HepG2 (cell line): ENCODE results near the gene DOCK4. TPM values are rescaled to one million over a fixed set of nuclear protein-coding genes. Genes with fewer than 3 reads are reported as not detected.

Source experiments
- ATAC-seq: fragments of 200-7000 bp; cut with Tn5 transposase; 3 replicates; pipeline ENCODE4 v1.9.1; 2020; ENCODE audit warnings: mild to moderate bottlenecking, moderate library complexity
- BruUV-seq: library from RNA; stranded (reverse); fragments of 400-500 nt; replicated peaks from 2 replicates; lab custom pipeline; 2021; lab: Mats Ljungman, UMichigan
- CTCF ChIA-PET: fragments of 300-600 bp; formaldehyde crosslinking; extraction: SDS; loops from one replicate; lab custom pipeline; 2021; ENCODE audit warnings: low total read pairs, inconsistent platforms, low intra/inter-chr PET ratio; lab: Yijun Ruan, JAX
- POLR2A ChIA-PET: fragments of 350-600 bp; sonication (Branson Sonifier 250); formaldehyde crosslinking; loops from one replicate; lab custom pipeline; 2020; ENCODE audit warnings: antibody characterized with exemption, inconsistent platforms; lab: Yijun Ruan, JAX
- DNase-seq: peaks from one replicate; pipeline ENCODE4 v3.0.0-alpha.2; 2015; ENCODE audit warnings: low spot score
- FAIRE-seq: peaks from 3 replicates; lab custom pipeline; 2011; peaks lifted over from hg19 to GRCh38; lab: Jason Lieb, UNC
- H2AFZ ChIP-seq: one replicate; pipeline ENCODE4 v1.6.1; 2011; ENCODE audit warnings: low read length, inconsistent platforms
- H3K27ac ChIP-seq: fragments of 300-600 bp; 3 replicates; pipeline ENCODE4 v1.8.0; 2011; ENCODE audit warnings: mixed run types, mild to moderate bottlenecking, mixed read lengths, low read length, inconsistent platforms; ENCODE audit not compliant: insufficient read depth; ENCODE audit errors: extremely low read length
- H3K27me3 ChIP-seq, 2 experiments: fragments of 200-600 bp in 1 of 2; 2 replicates in 1 of 2; 3 replicates in 1 of 2; pipeline versions ENCODE4 v1.6.0 to v1.8.0; 2011; ENCODE audit warnings: low read length in 2 of 2, mild to moderate bottlenecking in 2 of 2, moderate library complexity in 2 of 2, inconsistent platforms in 1 of 2; ENCODE audit not compliant: insufficient read depth in 2 of 2, control insufficient read depth in 1 of 2
- H3K36me3 ChIP-seq, 2 experiments: fragments of 200-600 bp in 1 of 2; replicated peaks in 1 of 2; 2 replicates in 1 of 2; 3 replicates in 1 of 2; pipeline versions ENCODE4 v1.5.1 to v1.8.0; 2011; ENCODE audit warnings: low read length in 2 of 2, inconsistent platforms in 1 of 2; ENCODE audit not compliant: insufficient read depth in 2 of 2, control insufficient read depth in 1 of 2
- H3K4me1 ChIP-seq: 2 replicates; pipeline ENCODE4 v1.5.1; 2012; ENCODE audit warnings: low read length, inconsistent platforms; ENCODE audit not compliant: insufficient read depth
- H3K4me2 ChIP-seq: 2 replicates; pipeline ENCODE4 v1.6.0; 2011; ENCODE audit warnings: low read depth, low read length, inconsistent platforms
- H3K4me3 ChIP-seq, 3 experiments: fragments of 200-600 bp in 1 of 3; sonication (generic), shearing (Covaris generic) in 1 of 3; replicated peaks in 1 of 3; 2 replicates each; pipeline ENCODE4 v1.5.1; 2011 to 2016; ENCODE audit warnings: low read length in 3 of 3, inconsistent platforms in 2 of 3, low read depth in 2 of 3, mild to moderate bottlenecking in 2 of 3, control low read depth in 1 of 3, mixed read lengths in 1 of 3; ENCODE audit not compliant: insufficient read depth in 1 of 3
- H3K79me2 ChIP-seq: one replicate; pipeline ENCODE4 v1.6.1; 2011; ENCODE audit warnings: low read length, inconsistent platforms; ENCODE audit not compliant: insufficient read depth
- H3K9ac ChIP-seq: 2 replicates; pipeline ENCODE4 v1.6.0; 2011; ENCODE audit warnings: mild to moderate bottlenecking, low read depth, low read length, inconsistent platforms; ENCODE audit not compliant: insufficient read depth
- H3K9me3 ChIP-seq: 2 replicates; pipeline ENCODE4 v1.5.1; 2012; ENCODE audit warnings: mild to moderate bottlenecking, low read length
- H4K20me1 ChIP-seq: 2 replicates; pipeline ENCODE4 v1.6.0; 2011; ENCODE audit warnings: inconsistent platforms, mild to moderate bottlenecking, low read length, moderate library complexity; ENCODE audit not compliant: insufficient read depth
- AGO1 ChIP-seq: fragments of 200-400 bp; formaldehyde crosslinking; IDR thresholded peaks from 2 replicates; pipeline ENCODE4 v1.6.1; 2017; ENCODE audit warnings: mild to moderate bottlenecking, low read depth, low read length, moderate library complexity; ENCODE audit not compliant: poor library complexity, severe bottlenecking
- ATAD3A ChIP-seq: sonication (generic); formaldehyde crosslinking; IDR thresholded peaks from 2 replicates; pipeline ENCODE4 v1.4.0; 2020; ENCODE audit warnings: missing genetic modification reagents
- CREB3 ChIP-seq: sonication (generic); formaldehyde crosslinking; IDR thresholded peaks from 2 replicates; pipeline ENCODE4 v1.5.0; 2020; ENCODE audit warnings: missing genetic modification reagents
- CREM ChIP-seq, 2 experiments: sonication (generic) in 1 of 2; formaldehyde crosslinking in 1 of 2; IDR thresholded peaks; 2 replicates each; pipeline versions ENCODE4 v1.4.0 to v1.6.1; 2016 to 2020; ENCODE audit warnings: antibody characterized with exemption in 1 of 2, mild to moderate bottlenecking in 1 of 2, missing genetic modification reagents in 1 of 2
- FOXA1 ChIP-seq, 2 experiments: fragments of 450-650 bp in 1 of 2; sonication (generic) in 1 of 2; formaldehyde crosslinking in 1 of 2; IDR thresholded peaks; 2 replicates each; pipeline versions ENCODE4 v1.4.0 to v1.6.1; 2016 to 2020; ENCODE audit warnings: missing genetic modification reagents in 1 of 2
- HNF4G ChIP-seq, 2 experiments: sonication (generic) in 1 of 2; formaldehyde crosslinking in 1 of 2; IDR thresholded peaks; 2 replicates each; pipeline versions ENCODE4 v1.4.0 to v1.6.1; 2011 to 2020; ENCODE audit warnings: borderline replicate concordance in 2 of 2, low read depth in 2 of 2, mild to moderate bottlenecking in 2 of 2, low read length in 1 of 2, missing genetic modification reagents in 1 of 2, moderate library complexity in 1 of 2
- KDM5A ChIP-seq: fragments of 200-600 bp; sonication (generic); IDR thresholded peaks from 2 replicates; pipeline ENCODE4 v1.7.0; 2018; ENCODE audit warnings: antibody characterized with exemption, mild to moderate bottlenecking, low read length, borderline replicate concordance
- NFYC ChIP-seq: IDR thresholded peaks from 2 replicates; pipeline ENCODE4 v1.6.1; 2016; ENCODE audit warnings: missing genetic modification reagents, missing compliant biosample characterization
- NPAS2 ChIP-seq: sonication (generic); formaldehyde crosslinking; IDR thresholded peaks from 2 replicates; pipeline ENCODE4 v1.8.0; 2022; ENCODE audit warnings: mild to moderate bottlenecking, missing genetic modification reagents, borderline replicate concordance
- PHF5A ChIP-seq: IDR thresholded peaks from one replicate; pipeline ENCODE4 v1.6.1; 2018; ENCODE audit warnings: low read depth, missing genetic modification reagents; ENCODE audit not compliant: unreplicated experiment
- RFX1 ChIP-seq: fragments of 450-650 bp; IDR thresholded peaks from 2 replicates; pipeline ENCODE4 v1.6.1; 2017
- SAFB2 ChIP-seq: sonication (generic); formaldehyde crosslinking; IDR thresholded peaks from 2 replicates; pipeline ENCODE4 v1.5.1; 2020; ENCODE audit warnings: missing genetic modification reagents, low read depth, mild to moderate bottlenecking, borderline replicate concordance
- SUZ12 ChIP-seq: fragments of 150-350 bp; IDR thresholded peaks from 2 replicates; pipeline ENCODE4 v1.6.1; 2014; ENCODE audit warnings: low read depth, low read length
- TCF7L2 ChIP-seq: IDR thresholded peaks from 2 replicates; pipeline ENCODE4 v1.6.1; 2011; ENCODE audit warnings: mild to moderate bottlenecking, low read depth, low read length, moderate library complexity
- ZNF275 ChIP-seq: sonication (generic); formaldehyde crosslinking; IDR thresholded peaks from 2 replicates; pipeline ENCODE4 v1.8.0; 2022; ENCODE audit warnings: missing genetic modification reagents, mild to moderate bottlenecking, inconsistent platforms, borderline replicate concordance
- ZNF33A ChIP-seq: sonication (generic); formaldehyde crosslinking; IDR thresholded peaks from 2 replicates; pipeline ENCODE4 v1.5.1; 2020; ENCODE audit warnings: missing genetic modification reagents, mild to moderate bottlenecking, moderate library complexity, borderline replicate concordance
- ZNF530 ChIP-seq: sonication (generic); formaldehyde crosslinking; IDR thresholded peaks from 2 replicates; pipeline ENCODE4 v1.5.0; 2020; ENCODE audit warnings: low read depth, mild to moderate bottlenecking, missing genetic modification reagents
- WGBS: methylation state at CpG from one replicate; pipeline ENCODE4 v1.1.6; 2017; ENCODE audit warnings: low lambda C conversion rate; 5-methylcytosine and 5-hydroxymethylcytosine counted together
- in situ Hi-C: cut with HindIII; loops from 2 replicates; pipeline ENCODE4 v1.10.0; 2017; ENCODE audit warnings: low pct_unique_long_range_greater_than_20kb; ENCODE audit not compliant: extremely low pct_ligation_motif_present
- intact Hi-C: fragments of 100-400 bp; cut with micrococcal nuclease; formaldehyde crosslinking; loops from one replicate; pipeline ENCODE4 v1.10.0; 2022; ENCODE audit not compliant: unreplicated experiment
- polyA plus RNA-seq, 8 experiments: library from polyadenylated mRNA; depleted of rRNA in 3 of 8; stranded (reverse) in 7 of 8; unstranded in 1 of 8; fragments of >200 nt; fragmentation: Illumina TruSeq in 4 of 8; extraction: Trizol in 4 of 8; gene quantifications; 2 replicates each; pipeline versions ENCODE4 v1.2.1 to v1.2.3, GENCODE V29; 2011 to 2016; ENCODE audit warnings: low read depth in 4 of 8, missing spikeins in 1 of 8, mixed read lengths in 1 of 8; ENCODE audit not compliant: insufficient read depth in 1 of 8
- total RNA-seq, 5 experiments: library from RNA; depleted of rRNA; stranded (reverse); fragments of >200 nt; fragmentation: Illumina TruSeq; extraction: Trizol; gene quantifications; 2 replicates each; pipeline ENCODE4 v1.2.3, GENCODE V29; 2016; ENCODE audit warnings: low read depth in 1 of 5

The DOCK4 gene
- total and polyA plus RNA-seq, 2 of the 13 experiments (the other 11 are each of a cell fraction or from before 2014, with no cell fraction given) = 13.5 to 17.4 TPM

GRCh38 chr7:111783854-111784253 is 422.3 kb downstream of the DOCK4 start:
- no peaks in the 10 kb centered on the region for H3K36me3 ChIP-seq
- POLR2A ChIA-PET = no interaction called here
- no peaks in the 10 kb centered on the region for H3K9me3 ChIP-seq
- intact Hi-C loops = loop anchor here (2.0 kb wide), 1 partner anchor 29 kb away; no protein-coding TSS in a partner anchor
- no peaks in the 10 kb centered on the region for H3K4me1 ChIP-seq
- no TSS peak for BruUV-seq
- 98% methylated on average over 5 of the region's 5 CpGs for WGBS
- no peak for FAIRE-seq
- no peak for ATAC-seq
- no peak for DNase-seq
- in situ Hi-C loops = no loop called here
- CTCF ChIA-PET = no interaction called here
- H3K4me2 ChIP-seq = no peak overlapping the region
- H3K4me3 ChIP-seq = no peak overlapping the region
- no peak overlapping the region for H3K27ac ChIP-seq
- no peaks in the 10 kb centered on the region for H3K79me2 ChIP-seq
- H4K20me1 ChIP-seq = no peaks in the 10 kb centered on the region
- H3K9ac ChIP-seq = no peak overlapping the region
- no peaks in the 10 kb centered on the region for H3K27me3 ChIP-seq
- no peak for TF ChIP-seq ZNF33A (CRISPR knock-in tag)
- no peak for TF ChIP-seq FOXA1 (IDR thresholded peaks at IDR 0.05)
- no peak for TF ChIP-seq FOXA1 (CRISPR knock-in tag; IDR thresholded peaks at IDR 0.05)
- TF ChIP-seq RFX1 = peak; percentile 18; the same call in 1 of the 2 replicates
- TF ChIP-seq, all 625 proteins: peak for 1
- H2AFZ ChIP-seq = no peak overlapping the region

GRCh38 chr7:111780527-111780926 is 425.7 kb downstream of the DOCK4 start:
- Histone ChIP-seq H3K4me2 (no peak overlapping the region), H4K20me1 (no peaks in the 10 kb centered on the region), H3K4me1 (no peaks in the 10 kb centered on the region), H3K36me3 (no peaks in the 10 kb centered on the region; a peak in 2 of 5 replicates), H3K79me2 (no peaks in the 10 kb centered on the region), H3K9ac (no peak overlapping the region), H2AFZ (no peak overlapping the region), H3K27me3 (no peaks in the 10 kb centered on the region), H3K4me3 (no peak overlapping the region), H3K9me3 (no peaks in the 10 kb centered on the region), H3K27ac (no peak overlapping the region)
- in situ Hi-C loops = no loop called here
- ChIA-PET CTCF (no interaction called here), POLR2A (no interaction called here)
- BruUV-seq = no TSS peak
- DNase-seq (no peak), FAIRE-seq (no peak), ATAC-seq (no peak)
- WGBS = 88% methylated on average over 1 of the region's 1 CpG
- intact Hi-C loops = no loop called here
- TF ChIP-seq ZNF530 (CRISPR knock-in tag) (no peak), NFYC (CRISPR knock-in tag) (no peak), TCF7L2 (no peak), NPAS2 (no peak), CREB3 (CRISPR knock-in tag) (no peak), ZNF275 (no peak), ATAD3A (CRISPR knock-in tag) (no peak), KDM5A (no peak), PHF5A (CRISPR knock-in tag) (no peak), CREM (IDR thresholded peaks at IDR 0.05) (no peak), CREM (CRISPR knock-in tag; IDR thresholded peaks at IDR 0.05) (no peak), HNF4G (IDR thresholded peaks at IDR 0.05; ENCODE audit: borderline replicate concordance, low read depth, low read length) (no peak), HNF4G (CRISPR knock-in tag; IDR thresholded peaks at IDR 0.05; ENCODE audit: borderline replicate concordance, low read depth) (no peak), SAFB2 (CRISPR knock-in tag) (no peak), SUZ12 (no peak), AGO1 (no peak)
